ENCODE data around the gene AMBRA1.

AMBRA1 gene

DNA sequence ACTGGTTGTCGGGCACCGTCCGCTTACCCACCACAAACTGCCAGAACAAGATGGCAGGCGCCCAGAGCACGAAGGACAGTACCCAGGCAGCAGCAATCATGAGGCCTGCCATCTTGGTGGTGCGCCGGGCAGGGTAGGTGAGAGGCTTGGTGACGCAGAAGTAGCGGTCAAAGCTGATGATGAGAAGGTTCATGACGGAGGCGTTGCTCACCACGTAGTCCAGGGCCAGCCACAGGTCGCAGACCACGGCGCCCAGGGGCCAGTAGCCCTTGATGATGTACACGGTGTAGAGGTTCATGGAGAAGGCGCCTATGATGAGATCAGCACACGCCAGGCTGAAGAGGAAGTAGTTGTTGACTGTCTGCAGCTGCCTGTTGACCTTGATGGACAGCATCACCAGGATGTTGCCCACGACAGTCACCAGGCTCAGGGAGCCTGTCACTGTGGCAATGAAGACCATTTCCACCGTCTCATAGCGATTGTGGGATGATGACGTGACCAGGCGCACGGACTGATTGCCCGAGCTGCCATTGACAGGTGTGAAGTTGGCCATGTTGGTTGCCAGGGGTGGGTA is 207.7 kb downstream of the AMBRA1 start:
- peaks cover 56% of the 10 kb centered on the region for H3K4me1 Mint-ChIP-seq
- no peak overlapping the region for H3K27ac Mint-ChIP-seq
- H3K36me3 Mint-ChIP-seq (ENCODE audit: low read depth), result peaks cover 20% of the 10 kb centered on the region
- peaks cover 62% of the 10 kb centered on the region for H3K27me3 Mint-ChIP-seq (ENCODE audit: low read depth, poor library complexity)
- DNase-seq, result no peak
- no peak overlapping the region for H3K4me3 Mint-ChIP-seq
- H3K9me3 Mint-ChIP-seq, result no peaks in the 10 kb centered on the region
- TF ChIP-seq, protein P1, sequence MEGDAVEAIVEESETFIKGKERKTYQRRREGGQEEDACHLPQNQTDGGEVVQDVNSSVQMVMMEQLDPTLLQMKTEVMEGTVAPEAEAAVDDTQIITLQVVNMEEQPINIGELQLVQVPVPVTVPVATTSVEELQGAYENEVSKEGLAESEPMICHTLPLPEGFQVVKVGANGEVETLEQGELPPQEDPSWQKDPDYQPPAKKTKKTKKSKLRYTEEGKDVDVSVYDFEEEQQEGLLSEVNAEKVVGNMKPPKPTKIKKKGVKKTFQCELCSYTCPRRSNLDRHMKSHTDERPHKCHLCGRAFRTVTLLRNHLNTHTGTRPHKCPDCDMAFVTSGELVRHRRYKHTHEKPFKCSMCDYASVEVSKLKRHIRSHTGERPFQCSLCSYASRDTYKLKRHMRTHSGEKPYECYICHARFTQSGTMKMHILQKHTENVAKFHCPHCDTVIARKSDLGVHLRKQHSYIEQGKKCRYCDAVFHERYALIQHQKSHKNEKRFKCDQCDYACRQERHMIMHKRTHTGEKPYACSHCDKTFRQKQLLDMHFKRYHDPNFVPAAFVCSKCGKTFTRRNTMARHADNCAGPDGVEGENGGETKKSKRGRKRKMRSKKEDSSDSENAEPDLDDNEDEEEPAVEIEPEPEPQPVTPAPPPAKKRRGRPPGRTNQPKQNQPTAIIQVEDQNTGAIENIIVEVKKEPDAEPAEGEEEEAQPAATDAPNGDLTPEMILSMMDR (IDR thresholded peaks at IDR 0.05), result no peak

DNA sequence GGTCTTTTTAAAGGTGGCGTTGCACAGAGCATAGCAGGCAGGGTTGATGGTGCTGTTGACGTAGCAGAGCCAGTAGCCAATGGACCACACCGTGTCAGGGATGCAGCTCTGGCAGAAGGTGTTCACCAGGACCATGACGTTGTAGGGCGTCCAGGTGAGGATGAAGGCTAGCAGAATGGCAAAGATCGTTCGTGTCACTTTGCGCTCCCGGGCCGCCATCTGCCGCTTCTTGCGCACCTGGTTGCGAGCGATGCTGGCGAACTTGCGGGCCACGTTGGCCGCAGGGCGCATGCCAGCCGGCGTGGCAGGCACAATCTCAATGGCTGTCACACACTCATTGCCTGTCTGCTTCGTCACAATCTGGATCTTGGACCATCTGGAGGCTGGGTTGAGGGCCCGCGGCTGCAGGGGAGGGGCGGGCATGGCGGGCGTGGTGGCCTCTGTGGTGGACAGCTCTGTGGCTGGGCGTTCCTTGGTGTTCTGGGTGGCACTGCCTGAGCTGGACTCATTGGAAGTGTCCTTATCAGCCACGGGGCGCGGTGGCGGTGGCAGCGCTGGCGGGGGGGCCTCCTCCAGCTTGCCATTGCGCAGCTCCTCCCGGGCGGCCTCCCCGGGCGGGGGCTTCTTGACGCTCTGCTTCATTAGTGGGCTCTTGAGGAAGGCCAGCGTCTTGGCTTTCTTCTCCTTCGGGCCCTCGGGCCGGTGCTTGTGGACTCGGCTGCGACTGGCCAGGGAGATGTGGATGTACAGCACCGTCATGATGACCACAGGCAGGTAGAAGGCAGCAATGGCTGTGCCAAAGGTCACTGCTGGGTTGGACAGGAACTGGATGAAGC is 208.4 kb downstream of the AMBRA1 start:
- H3K4me3 Mint-ChIP-seq, result no peak overlapping the region
- peaks cover 20% of the 10 kb centered on the region for H3K36me3 Mint-ChIP-seq (ENCODE audit: low read depth)

DNA sequence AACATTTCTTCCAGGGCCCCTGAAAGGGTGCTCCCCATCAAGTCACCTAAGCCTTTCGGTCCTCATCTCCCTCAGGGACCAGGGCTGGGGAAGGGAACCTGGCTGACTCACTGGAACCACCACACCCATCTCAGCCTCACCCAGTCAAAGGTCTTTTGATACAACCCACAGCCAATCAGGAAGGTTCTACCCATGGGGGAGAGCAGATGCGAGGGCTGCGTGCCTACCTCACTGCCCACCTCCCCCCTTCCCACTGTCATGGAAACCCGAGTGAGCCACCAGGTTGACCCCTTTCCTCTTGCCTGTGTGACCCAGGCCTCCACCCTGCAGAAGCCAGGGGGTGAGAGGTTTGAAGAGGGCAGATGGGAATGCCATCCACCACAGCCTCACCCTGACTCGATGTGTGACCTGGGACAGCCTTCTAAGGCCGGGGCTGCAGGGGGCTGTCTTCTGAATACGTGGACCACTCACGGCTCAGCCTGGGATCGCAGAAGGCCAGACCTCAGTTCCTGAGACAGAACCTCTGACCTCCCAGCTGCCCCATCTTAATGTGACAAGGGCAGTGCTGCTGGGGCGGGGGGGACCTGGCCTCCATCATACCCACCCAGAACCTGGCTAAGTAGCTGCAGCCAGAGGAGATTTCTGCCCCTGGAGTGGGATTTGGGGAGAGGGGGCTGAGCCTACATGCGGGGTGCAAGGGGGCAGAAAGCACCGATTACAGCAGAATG is 209.7 kb downstream of the AMBRA1 start:
- no peak for DNase-seq
- TF ChIP-seq, protein P1 (IDR thresholded peaks at IDR 0.05), result no peak
- peaks cover 20% of the 10 kb centered on the region for H3K36me3 Mint-ChIP-seq (ENCODE audit: low read depth)
- H3K4me1 Mint-ChIP-seq, result peaks cover 56% of the 10 kb centered on the region
- no peak overlapping the region for H3K27ac Mint-ChIP-seq
- peak overlapping the region; percentile 88 for H3K4me3 Mint-ChIP-seq
- peaks cover 42% of the 10 kb centered on the region for H3K27me3 Mint-ChIP-seq (ENCODE audit: low read depth, poor library complexity)
- H3K9me3 Mint-ChIP-seq, result no peaks in the 10 kb centered on the region

More for the DNA sequence above, 208.4 kb downstream of the AMBRA1 start:
- no peak overlapping the region for H3K27ac Mint-ChIP-seq
- TF ChIP-seq, protein P1 (IDR thresholded peaks at IDR 0.05), result no peak
- no peak for DNase-seq
- H3K27me3 Mint-ChIP-seq (ENCODE audit: low read depth, poor library complexity), result peaks cover 55% of the 10 kb centered on the region
- H3K4me1 Mint-ChIP-seq, result peaks cover 56% of the 10 kb centered on the region
- H3K9me3 Mint-ChIP-seq, result no peaks in the 10 kb centered on the region

DNA sequence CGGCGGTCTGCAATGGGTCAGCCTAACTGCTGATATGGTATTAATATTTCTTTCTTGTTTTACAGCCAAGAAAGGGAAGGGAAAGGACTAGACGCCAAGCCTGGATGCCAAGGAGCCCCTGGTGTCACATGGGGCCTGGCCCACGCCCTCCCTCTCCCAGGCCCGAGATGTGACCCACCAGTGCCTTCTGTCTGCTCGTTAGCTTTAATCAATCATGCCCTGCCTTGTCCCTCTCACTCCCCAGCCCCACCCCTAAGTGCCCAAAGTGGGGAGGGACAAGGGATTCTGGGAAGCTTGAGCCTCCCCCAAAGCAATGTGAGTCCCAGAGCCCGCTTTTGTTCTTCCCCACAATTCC is 210.4 kb downstream of the AMBRA1 start:
- Mint-ChIP-seq H3K4me1 (peaks cover 57% of the 10 kb centered on the region), H3K36me3 (ENCODE audit: low read depth) (peaks cover 20% of the 10 kb centered on the region), H3K27me3 (ENCODE audit: low read depth, poor library complexity) (peaks cover 35% of the 10 kb centered on the region), H3K4me3 (peak overlapping the region; percentile 88), H3K27ac (no peak overlapping the region), H3K9me3 (no peaks in the 10 kb centered on the region)
- DNase-seq, result no peak
- TF ChIP-seq, protein P1 (IDR thresholded peaks at IDR 0.05), result no peak

DNA sequence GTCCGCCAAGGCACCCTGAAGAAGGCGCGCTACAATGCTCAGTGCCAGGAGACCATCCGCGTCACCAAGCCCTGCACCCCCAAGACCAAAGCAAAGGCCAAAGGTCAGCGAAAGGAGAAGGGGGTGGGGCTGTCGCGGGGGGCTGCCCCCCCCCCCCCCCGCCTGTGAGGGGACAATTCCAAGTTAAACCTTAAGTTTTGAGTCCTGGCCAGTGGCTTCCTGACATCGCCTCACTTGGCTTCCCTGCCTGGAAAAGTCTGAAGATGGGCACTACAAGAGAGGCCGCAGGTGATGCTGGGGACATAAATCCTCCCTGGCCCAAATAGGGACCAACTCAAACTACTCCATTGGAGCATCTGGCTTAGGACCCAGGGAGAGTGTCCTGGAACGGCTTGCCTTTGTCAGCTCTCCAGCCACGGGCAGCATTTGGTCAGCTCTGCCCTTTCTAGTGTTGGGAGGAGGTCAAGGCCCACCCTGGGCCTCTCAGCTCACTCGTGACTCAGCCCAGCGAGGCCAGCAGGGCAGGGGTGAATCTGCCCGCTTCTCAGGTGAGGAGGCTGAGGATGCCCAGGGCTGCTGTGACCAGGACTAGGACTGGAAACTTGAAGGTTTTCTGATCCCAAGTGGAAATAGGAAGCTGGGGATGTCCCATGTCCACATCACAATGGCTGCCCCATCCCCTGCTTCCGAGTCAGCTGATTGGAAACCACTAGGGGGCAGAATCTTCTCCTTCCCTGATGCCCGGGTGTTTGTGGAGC is 211.0 kb downstream of the AMBRA1 start:
- no peak overlapping the region for H3K27ac Mint-ChIP-seq
- DNase-seq, result peak; percentile 47
- peaks cover 21% of the 10 kb centered on the region for H3K36me3 Mint-ChIP-seq (ENCODE audit: low read depth)
- peaks cover 29% of the 10 kb centered on the region for H3K27me3 Mint-ChIP-seq (ENCODE audit: low read depth, poor library complexity)
- TF ChIP-seq, protein P1 (IDR thresholded peaks at IDR 0.05), result peak; percentile 54
- H3K4me1 Mint-ChIP-seq, result peaks cover 57% of the 10 kb centered on the region
- H3K9me3 Mint-ChIP-seq, result no peaks in the 10 kb centered on the region
- peak overlapping the region; percentile 88 for H3K4me3 Mint-ChIP-seq

All from nephron progenitor cell (in vitro differentiated cells).